Endometrium (tissue), 2 donors: Measurements from ENCODE around the gene SLC38A4.
"Not testable (repeated sequence)": the region's sequence is repeated elsewhere in the genome, so short reads cannot be mapped to it uniquely, and the experiment has no call there.

Source experiments
- FAIRE-seq: peaks from 2 replicates; lab custom pipeline; 2012; peaks lifted over from hg19 to GRCh38; lab: Jason Lieb, UNC
- donor health status: control.
- donor health status: control.

The SLC38A4 gene

GRCh38 chr12:46775796-46776195, 50.0 kb downstream of the SLC38A4 start:
- no peak for FAIRE-seq

DNA sequence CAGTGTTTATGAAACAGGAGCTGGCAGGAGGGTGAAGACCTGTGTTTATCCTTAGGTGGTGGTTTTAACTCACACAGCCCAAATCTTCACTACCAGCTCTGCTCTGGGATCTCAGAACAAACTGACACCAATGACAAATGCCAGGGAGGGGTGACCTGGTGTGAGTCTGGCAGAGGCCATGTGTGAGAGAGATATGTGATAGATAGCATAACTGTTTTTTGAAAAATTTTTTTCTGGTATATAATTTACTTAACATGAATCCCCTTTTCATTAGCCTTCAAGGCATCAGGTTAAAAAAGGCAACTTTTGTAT, 51.5 kb downstream of the SLC38A4 start:
- no peak for FAIRE-seq

DNA sequence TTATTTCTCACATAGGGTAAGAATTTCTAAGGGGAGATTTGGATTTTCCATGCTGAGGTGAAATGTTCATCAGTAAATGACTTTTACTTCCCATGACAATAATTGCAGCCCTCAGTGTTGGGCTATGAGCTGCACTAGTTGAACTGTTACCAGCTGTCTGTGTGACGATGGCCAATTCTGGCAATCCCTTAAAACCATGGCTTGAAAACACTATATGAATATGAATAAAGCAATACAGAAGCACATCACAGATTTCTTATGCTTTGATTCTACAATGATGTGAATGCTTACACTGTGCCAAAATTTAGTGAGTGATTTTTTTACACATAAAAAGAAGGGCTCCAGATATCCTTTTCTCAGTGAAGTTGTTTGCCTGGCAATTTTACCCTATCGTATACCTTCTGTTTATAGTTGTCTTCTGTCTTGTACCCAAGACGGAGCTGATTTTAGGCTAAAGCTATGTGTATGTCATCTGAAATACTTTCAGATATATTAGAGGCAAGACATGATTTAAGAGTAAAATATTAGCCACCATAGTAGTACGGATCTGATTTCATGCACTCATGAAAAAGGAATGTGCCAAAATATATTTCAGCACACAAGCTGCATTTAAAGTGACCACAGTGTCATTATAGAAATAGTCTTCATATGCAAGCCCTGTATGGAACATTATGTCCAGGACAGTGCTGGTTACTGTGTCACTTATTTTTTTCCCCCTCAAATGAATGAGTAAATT, 52.0 kb downstream of the SLC38A4 start:
- FAIRE-seq = no peak

- FAIRE-seq = no peak
Observed at GRCh38 chr12:46771268-46771827, 54.4 kb downstream of the SLC38A4 start.

GRCh38 chr12:46770501-46771183, 55.2 kb downstream of the SLC38A4 start:
- FAIRE-seq = no peak

DNA sequence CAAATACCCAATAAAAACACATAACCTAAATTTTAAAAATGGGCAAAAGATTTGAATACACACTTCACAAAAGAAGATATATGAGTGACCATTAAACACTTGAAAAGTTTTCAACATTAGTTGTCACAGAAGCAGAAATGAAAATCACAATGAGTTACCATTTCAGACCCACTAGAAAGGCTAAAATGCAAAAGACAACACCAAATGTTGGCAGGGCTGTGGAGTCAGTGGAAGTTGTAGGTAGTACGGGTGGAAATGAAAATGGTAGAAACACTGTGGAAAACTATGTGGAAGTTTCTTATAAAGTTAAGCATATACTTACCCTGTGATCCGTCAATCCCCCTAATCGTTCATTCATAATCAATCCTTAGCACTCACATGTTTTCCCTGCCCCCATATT, 61.8 kb downstream of the SLC38A4 start:
- FAIRE-seq = no peak

DNA sequence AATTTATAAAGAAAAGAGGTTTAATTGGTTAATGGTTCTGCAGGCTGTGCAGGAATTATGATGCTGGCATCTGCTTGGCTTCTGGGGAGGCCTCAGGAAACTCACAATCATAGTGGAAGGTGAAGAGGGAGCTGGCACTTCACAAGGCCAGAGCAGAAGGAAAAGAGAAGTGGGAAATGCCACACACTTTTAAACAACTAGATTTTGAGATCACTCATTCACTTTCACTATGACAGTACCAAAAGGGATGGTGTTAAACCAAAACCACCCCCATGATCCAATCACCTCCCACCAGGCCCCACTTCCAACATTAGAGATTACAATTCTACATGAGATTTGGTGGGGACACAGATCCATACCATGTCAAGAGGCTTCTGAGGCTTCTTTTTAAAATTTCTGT, 62.6 kb downstream of the SLC38A4 start:
- FAIRE-seq = no peak

- no peak for FAIRE-seq
Observed at GRCh38 chr12:46754550-46754949, 71.2 kb downstream of the SLC38A4 start.

DNA sequence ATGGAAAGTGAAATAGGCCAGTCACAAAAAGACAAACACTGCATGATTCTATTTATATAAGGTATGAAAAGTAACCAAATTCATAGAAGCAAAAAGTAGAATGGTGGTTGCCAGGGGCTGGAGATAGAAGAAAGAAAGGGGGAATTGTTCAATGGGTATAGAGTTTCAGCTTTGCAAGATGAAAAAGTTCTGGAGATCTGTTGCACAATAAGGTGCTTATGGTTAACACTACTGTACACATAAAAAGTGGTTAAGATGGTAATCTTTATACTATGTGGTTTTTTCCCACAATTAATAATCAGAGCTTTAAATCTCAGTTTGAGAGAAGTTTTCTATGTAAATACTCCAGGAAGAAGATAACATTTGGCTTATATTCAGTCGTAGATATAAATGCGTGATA, 73.4 kb downstream of the SLC38A4 start:
- FAIRE-seq = no peak

- FAIRE-seq = no peak
Observed at GRCh38 chr12:46751173-46751572, 74.6 kb downstream of the SLC38A4 start.

- no peak for FAIRE-seq
Observed at GRCh38 chr12:46749322-46749721, 76.5 kb downstream of the SLC38A4 start.

DNA sequence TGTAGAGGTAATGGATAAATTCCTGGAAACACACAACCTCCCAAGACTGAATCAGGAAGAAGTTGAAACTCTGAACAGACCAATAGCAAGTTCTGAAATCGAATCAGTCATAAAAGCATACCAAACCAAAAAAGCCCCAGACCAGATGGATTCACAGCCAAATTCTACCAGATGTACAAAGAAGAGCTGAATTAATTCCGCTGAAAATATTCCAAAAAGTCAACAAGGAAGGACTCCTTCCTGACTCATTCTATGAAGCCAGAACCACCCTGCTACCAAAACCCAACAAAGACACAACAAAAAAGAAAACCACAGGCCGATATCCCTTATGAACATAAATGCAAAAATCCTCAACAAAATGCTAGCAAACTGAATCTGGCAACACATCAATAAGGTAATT, 81.5 kb downstream of the SLC38A4 start:
- no peak for FAIRE-seq

- FAIRE-seq = no peak
Observed at GRCh38 chr12:46743456-46743855, 82.3 kb downstream of the SLC38A4 start.

DNA sequence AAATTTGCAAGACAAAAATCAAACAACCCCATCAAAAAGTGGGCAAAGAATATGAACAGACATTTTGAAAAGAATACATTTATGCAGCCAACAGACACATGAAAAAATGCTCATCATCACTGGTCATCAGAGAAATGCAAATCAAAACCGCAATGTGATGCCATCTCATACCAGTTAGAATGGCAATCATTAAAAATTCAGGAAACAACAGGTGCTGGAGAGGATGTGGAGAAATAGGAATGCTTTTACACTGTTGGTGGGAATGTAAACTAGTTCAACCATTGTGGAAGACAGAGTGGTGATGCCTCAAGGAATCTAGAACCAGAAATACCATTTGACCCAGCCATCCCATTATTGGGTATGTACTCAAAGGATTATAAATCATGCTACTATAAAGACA, 83.5 kb downstream of the SLC38A4 start:
- not testable (repeated sequence) for FAIRE-seq

DNA sequence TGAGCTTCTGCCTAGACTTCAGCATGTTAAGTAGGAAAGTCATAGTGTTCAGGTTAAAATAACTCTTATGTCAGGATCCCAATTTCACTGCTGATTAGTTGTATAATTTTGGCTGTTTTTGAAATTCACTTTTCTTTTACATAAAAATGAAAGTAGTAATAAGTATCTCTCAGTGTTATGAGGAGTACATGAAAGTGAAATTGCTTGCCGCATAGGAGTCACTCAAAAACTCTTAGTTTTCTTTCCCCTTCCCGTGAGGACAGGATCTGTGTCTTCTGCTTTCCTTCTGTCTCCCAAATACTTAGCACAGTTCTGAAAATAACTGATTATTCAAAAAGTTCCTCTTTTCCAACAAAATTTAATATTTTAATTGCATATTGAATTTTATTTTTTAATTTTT, 100.5 kb downstream of the SLC38A4 start:
- no peak for FAIRE-seq

DNA sequence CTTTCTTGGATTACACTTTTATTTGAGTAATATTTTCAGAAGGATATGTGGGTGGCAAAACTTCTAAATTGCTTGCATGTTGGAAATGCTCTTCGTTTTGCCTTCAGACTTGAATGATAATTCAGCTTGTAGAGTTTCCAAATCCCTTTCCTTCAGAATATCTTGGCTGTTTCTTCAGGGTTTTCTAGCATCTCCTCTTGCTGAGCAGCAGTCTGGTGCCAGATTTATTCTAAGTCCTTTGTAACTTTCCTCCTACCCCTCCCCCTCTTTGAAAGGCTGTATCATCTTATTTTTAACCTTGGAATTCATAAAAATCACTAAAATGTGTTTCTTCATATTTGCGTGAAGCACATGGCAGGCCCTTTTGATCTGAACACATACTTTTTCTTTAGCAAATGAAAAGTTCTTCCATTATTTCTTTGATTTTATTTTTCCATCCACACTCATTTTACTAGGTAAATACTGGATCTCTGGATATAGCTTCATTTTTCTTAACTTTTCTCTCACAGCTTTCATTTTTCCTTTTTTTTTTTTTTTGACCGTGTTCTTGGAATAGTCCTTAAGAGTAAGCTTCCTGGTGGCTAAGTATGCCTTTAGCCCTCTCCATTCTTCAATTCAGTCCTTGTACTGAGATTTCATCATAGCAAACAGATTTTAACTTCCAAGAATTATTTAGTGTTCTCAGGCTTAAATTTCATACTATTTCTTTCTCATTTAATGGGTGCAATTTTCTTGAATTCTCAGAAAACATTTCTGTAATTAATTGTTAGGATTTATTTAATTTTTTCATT, 102.0 kb downstream of the SLC38A4 start:
- no peak for FAIRE-seq

GRCh38 chr12:46722394-46723185, 103.2 kb downstream of the SLC38A4 start:
- no peak for FAIRE-seq

DNA sequence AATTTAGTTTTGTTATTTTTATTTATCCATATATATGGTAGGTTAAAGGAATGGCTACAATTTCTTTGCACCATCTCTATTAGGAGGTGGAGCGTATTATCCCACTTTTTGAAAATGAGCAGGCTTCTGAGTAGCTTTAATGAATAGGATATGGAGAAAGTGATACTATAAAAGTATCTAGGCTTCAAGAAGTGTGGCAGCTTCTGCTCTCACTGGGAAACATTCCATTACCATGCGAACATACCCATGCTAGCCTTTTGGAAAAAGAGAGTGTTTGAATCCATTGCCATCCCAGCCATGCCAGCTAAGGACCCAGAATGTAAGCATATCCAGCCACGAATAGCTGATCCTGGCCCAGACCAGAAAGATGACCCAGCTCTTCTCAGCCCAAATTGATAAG, 107.3 kb downstream of the SLC38A4 start:
- no peak for FAIRE-seq

- no peak for FAIRE-seq
Observed at GRCh38 chr12:46717868-46718267, 107.9 kb downstream of the SLC38A4 start.

GRCh38 chr12:46717159-46717558, 108.6 kb downstream of the SLC38A4 start:
- no peak for FAIRE-seq
